ENCODE measurements around the gene DDAH1. TPM values are rescaled to one million over a fixed set of nuclear protein-coding genes. Genes with fewer than 3 reads are reported as not detected.
"Not testable (repeated sequence)": the region's sequence is repeated elsewhere in the genome, so short reads cannot be mapped to it uniquely, and the experiment has no call there.

DDAH1 gene
- polyA plus RNA-seq (2013), result 1.5 TPM

DNA sequence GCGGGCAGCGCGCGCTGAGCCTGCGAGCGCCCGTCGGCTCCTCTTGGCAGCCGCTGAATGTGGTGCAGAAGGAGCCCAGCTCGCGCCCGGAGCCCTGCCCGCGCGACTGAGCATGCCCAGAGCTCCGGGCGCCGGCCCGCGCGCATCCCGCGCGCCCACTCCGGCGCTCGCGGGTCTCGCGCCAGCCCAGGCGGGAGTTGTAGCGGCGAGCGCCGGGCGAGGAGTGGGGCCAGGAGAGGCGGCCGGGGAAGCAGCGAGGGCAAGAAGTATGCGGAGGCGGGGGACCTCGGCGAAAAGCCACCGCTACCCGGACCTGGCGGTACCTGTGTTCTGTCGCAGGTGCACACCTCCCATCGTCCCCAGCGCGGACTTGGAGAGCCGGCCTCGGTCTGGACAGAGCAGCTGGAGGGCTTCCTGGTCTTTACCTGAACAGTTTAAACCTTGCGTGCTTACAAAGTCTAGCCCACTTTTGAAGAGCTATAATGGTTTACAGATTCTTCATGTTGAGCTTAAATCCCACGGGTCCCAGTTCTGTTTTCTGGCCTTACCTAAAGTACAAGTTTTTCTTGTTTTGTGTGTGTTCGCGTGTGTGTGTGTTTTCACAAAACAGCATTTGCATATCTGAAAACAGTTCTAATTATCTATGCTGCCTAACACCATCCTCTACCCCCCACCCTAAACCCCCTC is at the start of gene DDAH1:
DDAH1 (minus strand) TSS at position 61 of the 687 bp plus-strand sequence. CDS start 114 bp downstream, outside the sequence.
- Histone ChIP-seq H3K9me3 (ENCODE audit: control extremely low read depth in 1 of 5, control insufficient read depth in 4 of 5, insufficient read depth in 2 of 5, low read depth in 1 of 5, low read length in 4 of 5) (no peaks in the 10 kb centered on the region), H3K27me3 (replicated peaks in 2 of 5; ENCODE audit: control insufficient read depth in 4 of 5, insufficient read depth in 5 of 5, low read length in 4 of 5) (peaks cover 0 to 29% (median 3%) of the 10 kb centered on the region in 5 experiments), H3K4me1 (ENCODE audit: control extremely low read depth in 1 of 4, control insufficient read depth in 4 of 4, insufficient read depth in 4 of 4, low read length in 3 of 4) (peaks cover 0 to 19% (median 18%) of the 10 kb centered on the region in 4 experiments), H3K36me3 (ENCODE audit: control insufficient read depth in 4 of 4, insufficient read depth in 4 of 4, low read length in 3 of 4) (no peaks in the 10 kb centered on the region), H3K27ac (ENCODE audit: insufficient read depth in 1 of 2, low read depth in 1 of 2, low read length in 2 of 2, poor library complexity in 1 of 2, severe bottlenecking in 2 of 2) (no peak within 1 kb of the TSS), H3K4me3 (ENCODE audit: control insufficient read depth in 1 of 7, extremely low read depth in 1 of 7, insufficient read depth in 4 of 7, low read depth in 2 of 7, low read length in 6 of 7) (peak within 1 kb of the TSS; percentile 18 to 76 (median 68))
- peak; percentile 50 to 79 (median 73) for DNase-seq
- 0% methylated on average over 52 of the region's 56 CpGs for WGBS (ENCODE audit: insufficient coverage)
- ChIA-PET CTCF (interaction anchor here (1.9 kb wide), 1 partner anchor 116 kb away, joined by 7 read pairs; no protein-coding TSS in a partner anchor), POLR2A (no interaction called here)

DNA sequence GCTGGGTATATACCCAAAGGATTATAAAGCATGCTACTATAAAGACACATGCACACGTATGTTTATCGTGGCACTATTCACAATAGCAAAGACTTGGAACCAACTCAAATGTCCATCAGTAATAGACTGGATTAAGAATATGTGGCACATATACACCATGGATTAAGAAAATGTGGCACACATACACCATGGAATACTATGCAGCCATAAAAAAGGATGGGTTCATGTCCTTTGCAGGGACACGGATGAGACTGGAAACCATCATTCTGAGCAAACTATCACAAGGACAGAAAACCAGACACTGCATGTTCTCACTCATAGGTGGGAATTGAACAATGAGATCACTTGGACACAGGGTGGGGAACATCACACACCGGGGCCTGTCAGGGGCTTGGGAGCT is 49.0 kb upstream of the DDAH1 start:
- POLR2A ChIA-PET; H3K4me1 ChIP-seq (ENCODE audit: control extremely low read depth in 1 of 4, control insufficient read depth in 4 of 4, insufficient read depth in 4 of 4, low read length in 3 of 4); H3K27me3 ChIP-seq (replicated peaks in 2 of 5; ENCODE audit: control insufficient read depth in 4 of 5, insufficient read depth in 5 of 5, low read length in 4 of 5); H3K9me3 ChIP-seq (ENCODE audit: control extremely low read depth in 1 of 5, control insufficient read depth in 4 of 5, insufficient read depth in 2 of 5, low read depth in 1 of 5, low read length in 4 of 5); H3K4me3 ChIP-seq (ENCODE audit: control insufficient read depth in 1 of 7, extremely low read depth in 1 of 7, insufficient read depth in 4 of 7, low read depth in 2 of 7, low read length in 6 of 7); DNase-seq; CTCF ChIA-PET; H3K36me3 ChIP-seq (ENCODE audit: control insufficient read depth in 4 of 4, insufficient read depth in 4 of 4, low read length in 3 of 4); H3K27ac ChIP-seq (ENCODE audit: insufficient read depth in 1 of 2, low read depth in 1 of 2, low read length in 2 of 2, poor library complexity in 1 of 2, severe bottlenecking in 2 of 2): not testable (repeated sequence)
- no CpG with 5 or more reads among the region's 4 CpGs for WGBS (ENCODE audit: insufficient coverage)

DNA sequence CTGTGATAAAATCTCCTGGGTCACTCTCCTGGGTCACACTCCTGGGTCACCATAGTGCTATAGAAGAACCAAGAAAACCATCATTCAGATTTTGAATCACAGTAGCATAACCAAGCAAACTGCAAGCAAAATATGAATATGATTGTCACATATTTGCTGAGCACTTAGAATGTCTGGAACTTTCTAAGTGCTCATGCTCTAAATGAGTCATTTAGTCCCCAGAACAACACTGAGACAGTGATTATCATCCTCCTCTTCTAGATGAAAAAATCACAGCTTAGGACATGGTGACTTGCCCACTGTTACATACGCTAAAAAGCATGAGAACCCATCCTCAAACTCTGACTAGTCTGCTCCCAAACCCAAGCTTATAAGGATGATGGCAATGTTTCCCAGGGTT is 39.5 kb upstream of the DDAH1 start:
- no peak overlapping the region for H3K27ac ChIP-seq (ENCODE audit: insufficient read depth in 1 of 2, low read depth in 1 of 2, low read length in 2 of 2, poor library complexity in 1 of 2, severe bottlenecking in 2 of 2)
- POLR2A ChIA-PET, result no interaction called here
- peaks cover 0 to 7% (median 3%) of the 10 kb centered on the region in 5 experiments for H3K9me3 ChIP-seq (ENCODE audit: control extremely low read depth in 1 of 5, control insufficient read depth in 4 of 5, insufficient read depth in 2 of 5, low read depth in 1 of 5, low read length in 4 of 5)
- WGBS (ENCODE audit: insufficient coverage), result no CpG with 5 or more reads among the region's 1 CpG
- no peak for DNase-seq
- CTCF ChIA-PET, result interaction anchor here (0.8 kb wide), 1 partner anchor 196 kb away, joined by 3 read pairs; no protein-coding TSS in a partner anchor
- no peaks in the 10 kb centered on the region for H3K36me3 ChIP-seq (ENCODE audit: control insufficient read depth in 4 of 4, insufficient read depth in 4 of 4, low read length in 3 of 4)
- no peak overlapping the region for H3K4me3 ChIP-seq (ENCODE audit: control insufficient read depth in 1 of 7, extremely low read depth in 1 of 7, insufficient read depth in 4 of 7, low read depth in 2 of 7, low read length in 6 of 7)
- H3K4me1 ChIP-seq (ENCODE audit: control extremely low read depth in 1 of 4, control insufficient read depth in 4 of 4, insufficient read depth in 4 of 4, low read length in 3 of 4), result no peaks in the 10 kb centered on the region
- no peaks in the 10 kb centered on the region for H3K27me3 ChIP-seq (replicated peaks in 2 of 5; ENCODE audit: control insufficient read depth in 4 of 5, insufficient read depth in 5 of 5, low read length in 4 of 5)

DNA sequence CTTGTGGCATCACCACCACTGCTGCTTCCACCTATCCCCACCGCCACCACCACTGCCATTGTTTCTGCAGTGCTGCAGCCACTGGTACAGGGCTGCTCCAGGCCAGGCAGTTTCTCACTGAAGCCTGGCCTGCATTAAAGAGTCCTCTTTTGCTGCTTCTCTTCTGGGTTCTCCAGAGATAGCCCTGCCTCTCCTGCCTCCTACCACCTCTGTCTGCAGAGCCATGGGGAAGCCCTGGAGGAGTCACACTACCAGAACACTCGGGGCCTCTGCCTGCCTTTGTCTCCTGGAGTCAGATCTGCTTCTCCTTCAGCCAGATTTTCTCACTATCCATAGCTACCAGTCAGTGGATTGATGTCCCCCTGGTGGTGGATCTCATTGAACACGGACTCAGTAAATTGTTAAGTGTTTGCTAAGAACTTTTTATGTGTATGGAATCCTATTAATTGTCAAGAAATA is 37.7 kb upstream of the DDAH1 start:
- CTCF ChIA-PET, result interaction anchor here (1.2 to 1.7 kb wide), 3 partner anchors 9 to 194 kb away, joined by 3 to 4 read pairs (median 3); no protein-coding TSS in a partner anchor
- peak; percentile 39 to 72 (median 61) for DNase-seq
- no peaks in the 10 kb centered on the region for H3K27me3 ChIP-seq (replicated peaks in 2 of 5; ENCODE audit: control insufficient read depth in 4 of 5, insufficient read depth in 5 of 5, low read length in 4 of 5)
- peaks cover 0 to 7% (median 3%) of the 10 kb centered on the region in 5 experiments for H3K9me3 ChIP-seq (ENCODE audit: control extremely low read depth in 1 of 5, control insufficient read depth in 4 of 5, insufficient read depth in 2 of 5, low read depth in 1 of 5, low read length in 4 of 5)
- no peaks in the 10 kb centered on the region for H3K4me1 ChIP-seq (ENCODE audit: control extremely low read depth in 1 of 4, control insufficient read depth in 4 of 4, insufficient read depth in 4 of 4, low read length in 3 of 4)
- POLR2A ChIA-PET, result no interaction called here
- H3K27ac ChIP-seq (ENCODE audit: insufficient read depth in 1 of 2, low read depth in 1 of 2, low read length in 2 of 2, poor library complexity in 1 of 2, severe bottlenecking in 2 of 2), result no peak overlapping the region
- H3K36me3 ChIP-seq (ENCODE audit: control insufficient read depth in 4 of 4, insufficient read depth in 4 of 4, low read length in 3 of 4), result no peaks in the 10 kb centered on the region
- 83% methylated on average over 2 of the region's 3 CpGs for WGBS (ENCODE audit: insufficient coverage)
- H3K4me3 ChIP-seq (ENCODE audit: control insufficient read depth in 1 of 7, extremely low read depth in 1 of 7, insufficient read depth in 4 of 7, low read depth in 2 of 7, low read length in 6 of 7), result no peak overlapping the region

DNA sequence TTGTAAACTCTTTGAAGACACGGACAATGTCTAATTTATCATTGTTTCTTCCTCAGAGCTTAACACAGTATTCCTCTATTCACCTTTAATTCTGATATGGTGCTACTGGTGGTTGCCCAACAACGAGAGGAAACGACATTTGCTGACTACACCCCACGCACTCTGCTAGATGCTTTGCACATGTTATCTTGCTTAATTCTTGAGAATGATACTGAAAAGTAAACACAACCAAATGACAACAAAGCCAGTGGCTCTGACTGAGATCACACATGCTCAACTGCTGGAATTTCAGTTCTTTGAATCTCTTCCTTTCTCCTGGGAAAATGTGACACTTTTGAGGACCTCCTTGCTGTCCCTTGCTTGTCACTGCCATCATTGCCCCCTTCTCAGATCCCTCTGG is 37.2 kb upstream of the DDAH1 start:
- POLR2A ChIA-PET, result no interaction called here
- DNase-seq, result no peak
- Histone ChIP-seq H3K36me3 (ENCODE audit: control insufficient read depth in 4 of 4, insufficient read depth in 4 of 4, low read length in 3 of 4) (no peaks in the 10 kb centered on the region), H3K4me3 (ENCODE audit: control insufficient read depth in 1 of 7, extremely low read depth in 1 of 7, insufficient read depth in 4 of 7, low read depth in 2 of 7, low read length in 6 of 7) (no peak overlapping the region), H3K4me1 (ENCODE audit: control extremely low read depth in 1 of 4, control insufficient read depth in 4 of 4, insufficient read depth in 4 of 4, low read length in 3 of 4) (no peaks in the 10 kb centered on the region), H3K9me3 (ENCODE audit: control extremely low read depth in 1 of 5, control insufficient read depth in 4 of 5, insufficient read depth in 2 of 5, low read depth in 1 of 5, low read length in 4 of 5) (peaks cover 0 to 7% (median 3%) of the 10 kb centered on the region in 5 experiments), H3K27ac (ENCODE audit: insufficient read depth in 1 of 2, low read depth in 1 of 2, low read length in 2 of 2, poor library complexity in 1 of 2, severe bottlenecking in 2 of 2) (no peak overlapping the region), H3K27me3 (replicated peaks in 2 of 5; ENCODE audit: control insufficient read depth in 4 of 5, insufficient read depth in 5 of 5, low read length in 4 of 5) (no peaks in the 10 kb centered on the region)
- 100% methylated on average over 4 of the region's 4 CpGs for WGBS (ENCODE audit: insufficient coverage)
- CTCF ChIA-PET, result interaction anchor here (1.2 to 1.8 kb wide), 6 partner anchors 9 to 194 kb away, joined by 3 to 13 read pairs (median 4); partner anchors contain the start of gene CCN1

DNA sequence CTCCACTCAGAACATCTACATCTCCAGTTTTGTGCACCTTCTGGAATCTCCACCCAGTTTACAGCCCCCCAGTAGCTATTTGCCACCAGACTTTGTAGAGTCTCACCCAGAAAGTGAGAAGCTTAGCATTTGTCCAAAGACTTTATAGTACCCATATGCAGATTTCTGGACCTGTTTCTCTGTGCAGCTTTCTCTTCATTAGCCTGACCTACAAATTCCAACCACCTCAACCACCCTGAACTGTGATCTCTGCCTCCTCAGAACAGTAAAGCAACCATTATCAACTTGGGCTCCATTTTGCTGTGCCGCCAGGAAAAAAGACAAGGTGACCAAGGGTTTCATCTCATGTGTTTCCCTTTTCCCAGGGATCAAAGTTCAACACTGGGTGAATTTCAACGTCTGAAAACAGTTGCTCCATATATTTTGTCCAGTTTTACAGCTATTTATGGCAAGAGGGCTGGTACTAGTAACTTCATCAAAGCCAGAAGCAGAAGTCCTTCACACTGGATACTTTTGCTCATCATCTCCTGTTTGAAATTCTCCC is 36.5 kb upstream of the DDAH1 start:
- CTCF ChIA-PET, result interaction anchor here (0.7 to 1.8 kb wide), 7 partner anchors 8 to 200 kb away, joined by 3 to 13 read pairs (median 4); partner anchors contain the start of gene CCN1
- Histone ChIP-seq H3K27me3 (replicated peaks in 2 of 5; ENCODE audit: control insufficient read depth in 4 of 5, insufficient read depth in 5 of 5, low read length in 4 of 5) (no peaks in the 10 kb centered on the region), H3K4me1 (ENCODE audit: control extremely low read depth in 1 of 4, control insufficient read depth in 4 of 4, insufficient read depth in 4 of 4, low read length in 3 of 4) (no peaks in the 10 kb centered on the region), H3K9me3 (ENCODE audit: control extremely low read depth in 1 of 5, control insufficient read depth in 4 of 5, insufficient read depth in 2 of 5, low read depth in 1 of 5, low read length in 4 of 5) (peaks cover 0 to 7% (median 3%) of the 10 kb centered on the region in 5 experiments), H3K27ac (ENCODE audit: insufficient read depth in 1 of 2, low read depth in 1 of 2, low read length in 2 of 2, poor library complexity in 1 of 2, severe bottlenecking in 2 of 2) (no peak overlapping the region), H3K4me3 (ENCODE audit: control insufficient read depth in 1 of 7, extremely low read depth in 1 of 7, insufficient read depth in 4 of 7, low read depth in 2 of 7, low read length in 6 of 7) (no peak overlapping the region), H3K36me3 (ENCODE audit: control insufficient read depth in 4 of 4, insufficient read depth in 4 of 4, low read length in 3 of 4) (no peaks in the 10 kb centered on the region)
- POLR2A ChIA-PET, result no interaction called here
- no peak for DNase-seq
- WGBS (ENCODE audit: insufficient coverage), result 85% methylated on average over 1 of the region's 2 CpGs
